NCI-H2081 (cell line): ENCODE data around the gene CHEK1.
A peak's percentile ranks its signal among the peaks of the same experiment; 100 is the strongest.
"Not testable (repeated sequence)": the region's sequence is repeated elsewhere in the genome, so short reads cannot be mapped to it uniquely, and the experiment has no call there.

Experiments
- DNase-seq, 2 experiments: peaks; one replicate each; lab custom pipeline; 2025; lab: John Stamatoyannopoulos, UW

The CHEK1 gene

DNA sequence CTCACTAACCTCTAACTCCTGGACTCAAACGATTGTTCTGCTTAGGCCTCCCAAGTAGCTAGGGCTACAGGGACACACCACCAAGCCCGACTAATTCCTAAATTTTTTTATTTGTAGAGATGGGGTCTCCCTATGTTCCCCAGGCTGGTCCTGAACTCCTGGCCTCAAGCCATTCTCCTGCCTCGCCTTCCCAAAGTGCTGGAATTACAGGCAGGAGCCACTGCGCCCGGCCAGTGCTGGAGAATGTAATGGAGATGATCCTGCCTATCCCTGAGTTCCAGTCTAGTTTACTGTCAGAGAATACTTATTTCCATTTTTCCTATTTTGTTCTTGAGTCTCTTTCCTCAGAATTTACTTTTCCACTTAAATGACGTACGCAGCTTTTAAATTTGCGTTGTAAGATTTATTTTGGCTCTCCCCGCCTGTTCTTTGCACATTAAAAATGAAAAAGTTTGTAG is at the start of gene CHEK1:
TSS of gene CHEK1 (plus strand) at position 408 of the 458 bp plus-strand sequence. CDS start 1,606 bp downstream, outside the sequence.
- no peak for DNase-seq

GRCh38 chr11:125577181-125577580 is 47.8 kb upstream of the CHEK1 start:
- DNase-seq, result not testable (repeated sequence)

- no peak for DNase-seq
These were observed 46.2 kb upstream of the CHEK1 start for GRCh38 chr11:125578783-125579182.

DNA sequence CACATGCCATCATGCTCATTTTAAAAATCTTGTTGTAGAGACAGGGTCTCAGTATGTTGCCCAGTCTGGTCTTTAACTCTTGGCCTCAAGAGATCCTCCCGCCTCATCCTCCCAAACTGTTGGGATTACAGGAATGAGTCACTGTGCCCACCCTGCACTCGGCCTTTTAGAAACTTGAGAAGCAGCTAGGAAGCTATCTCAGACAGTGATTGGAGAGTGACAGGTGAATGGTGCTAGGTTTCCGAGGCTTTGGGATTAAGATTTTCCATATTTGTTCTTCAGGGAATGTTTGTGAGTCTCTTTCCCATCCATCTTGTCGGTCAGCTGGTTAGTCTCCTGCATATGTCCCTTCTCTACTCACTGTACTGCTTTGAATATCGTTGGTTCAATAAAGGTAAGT is 45.2 kb upstream of the CHEK1 start:
- no peak for DNase-seq

DNA sequence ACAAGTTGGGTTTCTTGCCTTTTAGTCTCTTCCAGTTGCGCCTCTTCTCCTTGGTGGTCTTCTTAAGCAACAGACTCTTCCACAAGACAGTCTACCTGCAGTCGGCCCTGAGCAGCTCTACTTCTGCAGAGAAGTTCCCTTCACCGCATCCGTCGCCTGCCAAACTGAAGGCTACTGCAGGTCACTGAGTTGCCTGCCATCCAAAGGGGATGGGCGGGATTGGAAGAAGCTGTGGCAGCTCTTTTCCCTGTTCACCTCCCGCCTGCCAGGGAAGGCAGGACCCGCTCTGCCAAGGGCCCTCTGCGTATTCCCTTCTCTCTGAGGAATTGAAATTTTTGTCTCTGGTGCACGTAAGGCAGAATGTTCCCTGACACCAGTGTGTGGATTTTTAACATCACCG is 41.5 kb upstream of the CHEK1 start:
- no peak for DNase-seq

DNA sequence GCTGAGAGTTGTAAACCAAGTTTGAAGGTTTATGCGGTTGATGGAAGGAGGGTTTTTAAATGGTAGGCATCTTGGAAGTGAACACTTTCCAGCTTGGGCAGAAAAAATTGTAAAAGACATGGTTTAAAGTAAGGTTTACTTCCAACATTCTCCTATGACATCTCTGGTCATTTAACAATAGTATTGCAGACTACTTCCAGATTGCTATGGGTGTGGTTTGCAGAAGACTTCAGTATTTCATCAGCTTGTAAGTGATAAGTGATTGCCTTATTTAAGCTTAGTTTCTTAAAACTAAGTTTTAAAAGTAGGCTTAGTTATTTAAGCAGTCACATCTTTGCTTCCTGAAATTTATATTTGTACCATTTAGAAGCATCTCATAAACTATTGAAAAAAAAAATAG is 39.5 kb upstream of the CHEK1 start:
- DNase-seq, result no peak

DNA sequence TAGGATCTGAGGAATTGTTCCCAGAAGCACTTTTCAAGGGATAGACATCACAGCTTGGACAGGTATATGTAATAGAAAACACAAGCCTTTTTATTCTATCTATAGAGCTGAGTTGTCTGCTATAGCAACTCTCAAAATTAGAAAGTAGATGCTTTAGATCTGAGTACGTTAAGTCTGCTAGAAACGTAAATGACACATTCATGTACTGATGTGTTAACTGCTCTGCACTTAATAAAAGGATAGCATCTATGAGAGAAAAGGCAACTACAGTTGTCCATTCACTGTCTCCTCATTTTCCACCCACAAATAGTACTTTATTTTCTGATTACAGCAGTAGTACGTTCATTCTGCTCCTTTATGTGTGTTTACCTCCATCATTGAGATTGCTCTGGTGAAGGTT is 38.3 kb upstream of the CHEK1 start:
- DNase-seq, result no peak

DNA sequence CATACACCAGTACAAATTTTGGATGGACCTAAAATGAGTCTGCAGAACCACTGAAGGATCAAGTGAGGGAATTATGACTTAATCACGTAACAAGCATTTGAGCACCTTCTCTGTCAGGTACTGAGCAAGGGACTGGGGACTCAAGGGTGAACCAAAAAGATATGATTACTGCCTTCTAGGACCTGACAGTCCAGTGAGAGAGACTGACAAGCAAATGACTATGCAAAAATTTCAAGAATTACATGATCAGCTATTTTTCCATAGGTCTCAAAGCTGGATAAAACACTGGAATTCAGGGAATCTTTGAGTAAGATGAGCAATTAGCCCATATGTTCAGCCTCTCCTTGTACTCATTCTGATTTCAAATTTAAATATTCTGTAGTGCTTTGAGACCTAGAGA is 37.5 kb upstream of the CHEK1 start:
- DNase-seq, result no peak

GRCh38 chr11:125588505-125588904 is 36.5 kb upstream of the CHEK1 start:
- no peak for DNase-seq

- peak in 1 of 2 experiments; percentile 48 for DNase-seq
These were observed 33.2 kb upstream of the CHEK1 start for GRCh38 chr11:125591649-125592304.

- DNase-seq, result peak; percentile 100
These were observed 32.5 kb upstream of the CHEK1 start, which contains the start of gene STT3A for GRCh38 chr11:125592305-125593113. Gene STT3A (plus strand): TSS chr11:125592852. CDS start chr11:125595916, 3,064 bp downstream.

DNA sequence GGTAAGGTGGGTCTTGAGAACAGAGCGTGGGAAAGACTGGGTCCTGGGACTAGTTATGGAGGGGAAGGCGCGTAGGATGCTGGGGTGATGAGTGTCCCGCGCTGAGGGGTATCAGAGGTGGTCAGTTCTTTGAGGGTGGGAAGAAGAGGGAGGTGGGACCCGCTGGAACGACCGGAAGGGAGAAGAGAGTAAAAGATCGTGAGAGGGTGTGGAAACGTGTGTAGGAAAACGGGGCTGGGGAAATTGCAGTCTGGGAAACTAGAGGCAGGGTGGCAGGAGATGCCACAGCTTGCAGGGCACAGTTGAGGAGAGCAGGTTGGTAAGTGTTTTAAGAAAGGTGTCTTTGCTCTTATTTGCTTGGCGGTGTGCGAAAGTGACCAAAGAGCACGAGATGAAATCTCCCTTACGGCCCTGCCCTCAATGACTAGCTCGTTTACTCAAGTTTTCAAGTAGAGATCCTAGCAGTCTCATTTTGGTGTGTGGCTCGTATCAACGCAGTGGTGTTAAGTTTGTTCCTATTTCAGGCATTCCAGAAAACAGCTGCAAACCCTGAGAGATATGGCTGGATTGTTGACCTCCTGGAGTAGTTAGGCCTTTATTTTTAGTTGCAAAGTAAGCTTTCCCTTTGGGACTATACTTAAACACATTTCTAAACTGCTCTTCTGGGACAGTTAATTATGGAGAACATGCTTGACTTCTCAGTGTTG is 31.7 kb upstream of the CHEK1 start:
- peak in 1 of 2 experiments; percentile 44 for DNase-seq

- no peak for DNase-seq
These were observed 30.0 kb upstream of the CHEK1 start for GRCh38 chr11:125594958-125595357.

GRCh38 chr11:125600663-125601062 is 24.3 kb upstream of the CHEK1 start:
- DNase-seq, result no peak

DNA sequence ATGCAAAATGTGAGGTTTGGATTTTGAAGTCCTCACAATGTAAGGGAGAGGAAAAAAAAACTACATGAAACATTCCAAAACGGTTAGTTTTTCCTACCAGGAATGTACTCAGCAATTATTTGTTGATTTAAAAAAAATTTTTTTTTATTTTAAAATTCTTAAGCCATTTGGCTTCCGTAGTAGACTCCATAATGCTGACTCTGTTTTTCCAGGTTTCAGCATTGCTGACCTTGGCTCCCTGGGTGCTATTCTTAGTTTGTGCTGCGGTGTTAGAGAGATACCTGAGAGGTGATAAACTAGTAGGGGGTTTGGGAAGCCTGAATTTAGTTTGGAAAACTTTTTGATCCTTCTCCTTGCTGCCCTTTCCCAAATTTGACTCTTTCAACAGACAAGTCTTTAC is 21.8 kb upstream of the CHEK1 start:
- DNase-seq, result no peak

DNA sequence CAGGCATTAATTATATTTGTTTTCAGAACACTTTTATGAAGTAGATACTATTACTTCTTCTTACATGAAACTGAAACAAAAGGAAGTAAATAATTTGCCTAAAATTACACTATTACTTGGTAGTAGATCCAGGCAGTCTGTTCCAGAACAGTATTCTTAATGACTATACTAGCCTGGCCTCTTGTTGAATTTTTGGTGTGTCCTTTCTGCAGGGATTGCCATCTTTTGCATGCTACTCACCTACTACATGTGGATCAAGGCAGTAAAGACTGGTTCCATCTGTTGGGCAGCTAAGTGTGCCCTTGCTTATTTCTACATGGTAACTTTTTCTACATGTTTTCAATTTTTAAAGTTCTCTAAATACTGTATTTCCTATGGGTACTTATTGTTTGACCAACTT is 19.5 kb upstream of the CHEK1 start:
- no peak for DNase-seq

DNA sequence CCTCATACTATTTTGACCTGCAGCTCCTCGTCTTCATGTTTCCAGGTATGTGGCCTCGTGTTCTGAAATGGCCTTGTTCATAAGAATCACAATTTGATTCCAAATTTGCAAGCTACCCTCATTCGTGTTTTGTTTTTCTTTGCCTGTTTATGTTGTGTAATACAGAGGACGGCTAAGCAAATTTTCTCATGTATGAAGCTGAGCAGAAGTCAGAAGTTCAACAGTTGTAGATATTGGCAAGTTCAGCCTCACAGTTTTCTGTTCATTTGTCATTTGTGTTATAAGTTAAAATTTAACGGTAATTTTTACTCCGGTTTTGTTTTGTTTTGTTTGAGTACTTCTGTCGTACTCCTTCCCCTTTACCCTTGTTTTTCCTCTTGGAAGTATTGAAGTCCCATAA is 15.4 kb upstream of the CHEK1 start:
- no peak for DNase-seq

GRCh38 chr11:125618383-125618782 is 6.6 kb upstream of the CHEK1 start:
- no peak for DNase-seq

DNA sequence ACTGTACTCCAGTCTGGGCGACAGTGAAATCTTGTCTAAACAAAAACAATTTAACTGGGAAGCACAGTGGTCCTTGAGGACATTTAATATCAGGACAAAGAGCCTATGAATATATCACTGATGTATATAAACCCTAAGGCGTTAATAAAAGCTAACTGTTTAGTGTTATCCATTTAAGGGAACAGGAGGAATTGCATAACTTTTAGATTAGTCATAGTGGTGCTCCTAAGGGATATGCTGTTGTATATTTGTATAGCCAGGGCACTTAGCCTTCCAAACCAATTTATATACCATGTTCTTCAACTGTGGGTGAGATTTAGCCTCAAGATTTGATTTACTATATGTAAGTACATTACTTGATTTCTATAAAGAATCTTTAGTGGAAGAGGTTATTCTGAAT is 3.0 kb upstream of the CHEK1 start:
- no peak for DNase-seq

- DNase-seq, result no peak
These were observed 1.9 kb upstream of the CHEK1 start for GRCh38 chr11:125623064-125623463.

DNA sequence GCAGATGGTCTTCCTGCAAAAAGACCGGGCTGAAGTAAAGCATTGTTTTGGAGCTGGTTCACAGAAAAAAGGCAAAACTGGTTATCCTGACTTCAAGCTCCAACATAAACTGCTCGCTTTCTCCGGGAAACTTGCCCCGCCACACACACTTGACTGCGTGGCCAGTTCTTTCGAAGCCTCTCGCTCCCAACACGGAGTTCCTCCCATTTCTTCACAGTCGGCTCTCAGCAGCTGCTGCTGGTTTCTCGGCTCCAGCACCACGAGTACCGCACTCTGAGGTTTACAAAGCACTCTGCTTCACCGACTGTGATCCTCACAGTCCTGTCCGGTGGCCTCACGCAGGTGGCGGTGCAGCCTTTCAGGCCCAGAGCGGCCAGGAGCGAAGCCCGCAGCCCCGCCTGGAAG is 264 bp downstream of the CHEK1 start:
- DNase-seq, result no peak

DNA sequence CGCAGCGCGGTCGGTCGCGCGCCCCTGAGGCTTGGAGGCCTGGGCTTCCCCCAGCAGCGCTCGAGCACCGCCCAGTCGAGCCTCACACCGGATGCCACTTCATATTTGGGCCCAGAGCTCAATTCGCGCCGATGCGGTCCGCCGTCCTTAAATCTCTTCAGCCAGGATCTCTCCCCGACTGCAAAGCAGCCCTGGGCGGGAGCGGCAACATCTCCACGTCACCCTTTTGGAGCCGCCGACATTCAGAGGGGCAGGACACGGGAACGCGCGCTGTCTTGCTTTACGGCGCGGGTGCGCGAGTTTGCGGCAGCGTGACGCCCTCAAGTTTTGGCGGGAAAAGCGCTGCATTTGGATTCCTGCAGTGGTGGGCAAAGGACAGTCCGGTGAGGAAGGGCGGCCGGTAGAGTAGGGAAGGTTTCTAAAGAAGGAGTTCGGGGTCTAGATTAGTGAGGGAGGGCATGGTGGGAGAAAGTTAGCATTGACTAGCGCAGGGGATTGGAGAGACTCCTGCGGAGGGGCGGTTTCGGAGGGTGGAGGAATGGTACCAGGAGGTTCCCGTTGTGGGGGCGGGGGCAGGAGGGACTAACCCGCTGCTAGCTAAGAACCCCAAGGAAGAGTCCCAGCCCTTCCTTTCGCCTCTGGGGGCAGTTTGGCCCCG is 796 bp downstream of the CHEK1 start:
- DNase-seq, result peak; percentile 90 to 93
